Activated CD8-positive, alpha-beta T cell treated with anti-CD3 and anti-CD28 coated beads for 36 hours (primary cell): Measurements from ENCODE around the gene AHNAK2. TPM values are rescaled to one million over a fixed set of nuclear protein-coding genes. Genes with fewer than 3 reads are reported as not detected.
"Not testable (repeated sequence)": the region's sequence is repeated elsewhere in the genome, so short reads cannot be mapped to it uniquely, and the experiment has no call there.

ENCODE experiments used
- ATAC-seq: fragments of 200-7000 bp; cut with Tn5 transposase; one replicate; pipeline ENCODE4 v1.10.0; 2021; ENCODE audit warnings: mild to moderate bottlenecking, moderate library complexity
- CTCF ChIA-PET: fragments of 350-600 bp; sonication (Branson Sonifier 250); formaldehyde crosslinking; loops from one replicate; lab custom pipeline; 2021; ENCODE audit warnings: antibody characterized with exemption; lab: Charles Lee
- POLR2A ChIA-PET: fragments of 350-600 bp; sonication (Branson Sonifier 250); formaldehyde crosslinking; loops from one replicate; lab custom pipeline; 2021; ENCODE audit warnings: antibody characterized with exemption; lab: Charles Lee
- DNase-seq: peaks from one replicate; pipeline ENCODE4 v3.0.0-alpha.2; 2020
- H3K27ac Mint-ChIP-seq: one replicate; pipeline ENCODE4 v1.8.0; 2021; ENCODE audit warnings: mild to moderate bottlenecking, mixed read lengths
- H3K27me3 Mint-ChIP-seq: one replicate; pipeline ENCODE4 v1.8.0; 2021; ENCODE audit warnings: mixed read lengths
- H3K36me3 Mint-ChIP-seq: one replicate; pipeline ENCODE4 v1.8.0; 2021; ENCODE audit warnings: low read depth, mixed read lengths
- H3K4me1 Mint-ChIP-seq: one replicate; pipeline ENCODE4 v1.8.0; 2021; ENCODE audit warnings: low read depth, mixed read lengths
- H3K4me3 Mint-ChIP-seq: one replicate; pipeline ENCODE4 v1.8.0; 2021; ENCODE audit warnings: mild to moderate bottlenecking, moderate library complexity, mixed read lengths
- H3K9me3 Mint-ChIP-seq: one replicate; pipeline ENCODE4 v1.8.0; 2021; ENCODE audit warnings: mixed read lengths
- CTCF ChIP-seq: fragments of 200-600 bp; IDR thresholded peaks from one replicate; pipeline ENCODE4 v1.8.0; 2022; ENCODE audit warnings: antibody characterized with exemption, mild to moderate bottlenecking
- intact Hi-C: fragments of 100-400 bp; cut with micrococcal nuclease; formaldehyde crosslinking; loops from one replicate; pipeline ENCODE4 v1.10.0; 2022
- total RNA-seq, 2 experiments: library from RNA; stranded (reverse); gene quantifications; one replicate each; pipeline ENCODE4 v1.2.3, GENCODE V29; 2021

AHNAK2 gene
- total RNA-seq, 2 experiments from 2014 or later = 0.02 TPM; not detected in 1

- no peak for TF ChIP-seq CTCF
- Mint-ChIP-seq H3K4me3 (no peak overlapping the region), H3K27me3 (peaks cover 6% of the 10 kb centered on the region), H3K27ac (no peak overlapping the region), H3K4me1 (no peaks in the 10 kb centered on the region), H3K9me3 (no peaks in the 10 kb centered on the region), H3K36me3 (no peaks in the 10 kb centered on the region)
- DNase-seq = no peak
- intact Hi-C loops = no loop called here
- ChIA-PET POLR2A (interaction anchor here (0.5 kb wide), 1 partner anchor 72 kb away, joined by 3 read pairs; no protein-coding TSS in a partner anchor), CTCF (no interaction called here)
- ATAC-seq = no peak
Measured at GRCh38 chr14:104953896-104954656, 24.1 kb downstream of the AHNAK2 start.

DNA sequence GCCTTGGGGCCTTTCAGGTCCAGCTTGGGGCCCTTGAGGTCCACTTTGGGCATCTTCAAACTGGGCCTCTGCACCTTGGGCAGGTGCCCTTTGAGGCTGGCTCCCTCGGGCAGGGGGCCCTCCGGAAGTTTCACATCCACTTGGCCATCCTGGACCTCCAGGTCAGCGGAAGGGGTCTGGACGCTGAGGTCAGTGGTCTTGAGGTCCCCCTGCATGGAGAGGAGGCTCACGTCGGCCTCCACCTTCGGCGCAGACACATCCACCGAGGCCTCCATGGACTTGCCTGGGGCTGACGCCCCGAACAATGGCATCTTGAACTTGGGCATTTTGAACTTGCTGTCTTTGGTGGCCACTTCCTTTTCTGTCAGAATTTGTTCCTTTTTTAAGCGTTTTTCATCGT is 25.1 kb downstream of the AHNAK2 start:
- no peaks in the 10 kb centered on the region for H3K36me3 Mint-ChIP-seq
- H3K4me3 Mint-ChIP-seq = no peak overlapping the region
- no peaks in the 10 kb centered on the region for H3K4me1 Mint-ChIP-seq
- ChIA-PET CTCF (no interaction called here), POLR2A (no interaction called here)
- TF ChIP-seq CTCF = no peak
- no peak for DNase-seq
- intact Hi-C loops = no loop called here
- no peak overlapping the region for H3K27ac Mint-ChIP-seq
- peaks cover 6% of the 10 kb centered on the region for H3K27me3 Mint-ChIP-seq
- no peaks in the 10 kb centered on the region for H3K9me3 Mint-ChIP-seq
- no peak for ATAC-seq

GRCh38 chr14:104951863-104952657 is 26.1 kb downstream of the AHNAK2 start:
- intact Hi-C loops, H3K9me3 Mint-ChIP-seq, CTCF ChIA-PET, ATAC-seq, H3K4me3 Mint-ChIP-seq, H3K27me3 Mint-ChIP-seq, H3K36me3 Mint-ChIP-seq, POLR2A ChIA-PET, H3K27ac Mint-ChIP-seq, DNase-seq, H3K4me1 Mint-ChIP-seq: not testable (repeated sequence)

DNA sequence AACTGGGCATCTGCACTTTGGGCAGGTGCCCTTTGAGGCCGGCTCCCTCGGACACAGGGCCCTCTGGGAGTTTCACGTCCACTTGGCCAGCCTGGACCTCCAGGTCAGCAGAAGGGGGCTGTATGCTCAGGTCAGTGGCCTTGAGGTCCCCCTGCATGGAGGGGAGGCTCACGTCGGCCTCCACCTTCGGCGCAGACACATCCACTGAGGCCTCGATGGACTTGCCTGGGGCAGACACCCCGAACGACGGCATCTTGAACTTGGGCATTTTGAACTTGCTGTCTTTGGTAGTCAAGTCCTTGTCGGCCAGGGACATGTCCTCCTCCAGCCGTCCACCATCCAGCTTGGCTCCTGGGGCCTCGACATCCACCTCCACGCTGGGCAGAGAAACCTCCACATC is 27.5 kb downstream of the AHNAK2 start:
- ATAC-seq, POLR2A ChIA-PET, H3K27ac Mint-ChIP-seq, DNase-seq, H3K4me3 Mint-ChIP-seq, H3K9me3 Mint-ChIP-seq, H3K36me3 Mint-ChIP-seq, CTCF ChIA-PET, H3K27me3 Mint-ChIP-seq, H3K4me1 Mint-ChIP-seq, intact Hi-C loops: not testable (repeated sequence)

DNA sequence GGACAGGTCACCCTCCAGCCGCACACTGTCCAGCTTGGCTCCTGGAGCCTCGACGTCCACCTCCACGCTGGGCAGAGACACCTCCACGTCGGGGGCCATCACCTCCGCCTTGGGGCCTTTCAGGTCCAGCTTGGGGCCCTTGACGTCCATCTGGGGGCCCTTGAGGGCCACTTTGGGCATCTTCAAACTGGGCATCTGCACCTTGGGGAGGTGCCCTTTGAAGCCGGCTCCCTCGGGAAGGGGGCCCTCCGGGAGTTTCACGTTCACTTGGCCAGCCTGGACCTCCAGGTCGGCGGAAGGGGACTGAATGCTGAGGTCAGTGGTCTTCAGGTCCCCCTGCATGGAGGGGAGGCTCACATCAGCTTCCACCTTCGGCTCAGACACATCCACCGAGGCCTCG is 28.2 kb downstream of the AHNAK2 start:
- no peak overlapping the region for H3K27ac Mint-ChIP-seq
- ChIA-PET CTCF (no interaction called here), POLR2A (no interaction called here)
- ATAC-seq (no peak), DNase-seq (no peak)
- no peaks in the 10 kb centered on the region for H3K36me3 Mint-ChIP-seq
- TF ChIP-seq CTCF = no peak
- no peaks in the 10 kb centered on the region for H3K4me1 Mint-ChIP-seq
- H3K27me3 Mint-ChIP-seq = no peaks in the 10 kb centered on the region
- H3K9me3 Mint-ChIP-seq = no peaks in the 10 kb centered on the region
- intact Hi-C loops = no loop called here
- no peak overlapping the region for H3K4me3 Mint-ChIP-seq

GRCh38 chr14:104949406-104949955 is 28.7 kb downstream of the AHNAK2 start:
- H3K36me3 Mint-ChIP-seq, DNase-seq, H3K27me3 Mint-ChIP-seq, H3K4me1 Mint-ChIP-seq, H3K27ac Mint-ChIP-seq, CTCF ChIA-PET, ATAC-seq, POLR2A ChIA-PET, intact Hi-C loops, H3K9me3 Mint-ChIP-seq, H3K4me3 Mint-ChIP-seq: not testable (repeated sequence)
